NCI-H748 treated with DMSO at 0.1 percent for 48 hours (cell line): ENCODE results near the gene TNFRSF12A.

Experiments
- DNase-seq: peaks from one replicate; lab custom pipeline; 2025; lab: John Stamatoyannopoulos, UW

TNFRSF12A gene

DNA sequence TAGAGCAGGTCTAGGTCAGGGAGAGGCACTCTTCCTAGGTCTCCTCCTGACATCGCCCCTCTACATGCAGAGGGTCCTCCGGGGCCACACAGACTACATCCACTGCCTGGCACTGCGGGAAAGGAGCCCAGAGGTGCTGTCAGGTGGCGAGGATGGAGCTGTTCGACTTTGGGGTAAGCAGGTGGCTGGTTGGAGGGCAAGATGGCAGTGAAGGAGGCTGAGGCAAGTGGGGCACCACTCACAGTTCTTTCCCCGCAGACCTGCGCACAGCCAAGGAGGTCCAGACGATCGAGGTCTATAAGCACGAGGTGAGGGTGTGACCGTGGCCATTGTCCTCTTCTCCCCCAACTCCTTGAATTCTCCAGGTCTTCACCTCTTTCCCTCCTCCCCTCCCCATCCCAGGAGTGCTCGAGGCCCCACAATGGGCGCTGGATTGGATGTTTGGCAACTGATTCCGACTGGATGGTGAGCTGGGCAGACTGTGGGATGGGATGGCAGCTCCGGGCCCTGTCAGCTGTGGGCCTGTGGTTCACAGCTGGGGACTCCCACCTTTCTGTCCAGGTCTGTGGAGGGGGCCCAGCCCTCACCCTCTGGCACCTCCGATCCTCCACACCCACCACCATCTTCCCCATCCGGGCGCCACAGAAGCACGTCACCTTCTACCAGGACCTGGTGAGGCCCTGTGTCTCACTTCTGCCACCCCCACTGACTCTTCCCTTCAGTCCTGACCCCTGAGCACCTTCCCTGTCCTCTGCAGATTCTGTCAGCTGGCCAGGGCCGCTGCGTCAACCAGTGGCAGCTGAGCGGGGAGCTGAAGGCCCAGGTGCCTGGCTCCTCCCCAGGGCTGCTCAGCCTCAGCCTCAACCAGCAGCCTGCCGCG is 6.7 kb downstream of the TNFRSF12A start:
- DNase-seq = no peak

- no peak for DNase-seq
Measured at GRCh38 chr16:3027489-3027795, 7.3 kb downstream of the TNFRSF12A start.

GRCh38 chr16:3027983-3028715 is 8.0 kb downstream of the TNFRSF12A start:
- DNase-seq = peak; percentile 48

DNA sequence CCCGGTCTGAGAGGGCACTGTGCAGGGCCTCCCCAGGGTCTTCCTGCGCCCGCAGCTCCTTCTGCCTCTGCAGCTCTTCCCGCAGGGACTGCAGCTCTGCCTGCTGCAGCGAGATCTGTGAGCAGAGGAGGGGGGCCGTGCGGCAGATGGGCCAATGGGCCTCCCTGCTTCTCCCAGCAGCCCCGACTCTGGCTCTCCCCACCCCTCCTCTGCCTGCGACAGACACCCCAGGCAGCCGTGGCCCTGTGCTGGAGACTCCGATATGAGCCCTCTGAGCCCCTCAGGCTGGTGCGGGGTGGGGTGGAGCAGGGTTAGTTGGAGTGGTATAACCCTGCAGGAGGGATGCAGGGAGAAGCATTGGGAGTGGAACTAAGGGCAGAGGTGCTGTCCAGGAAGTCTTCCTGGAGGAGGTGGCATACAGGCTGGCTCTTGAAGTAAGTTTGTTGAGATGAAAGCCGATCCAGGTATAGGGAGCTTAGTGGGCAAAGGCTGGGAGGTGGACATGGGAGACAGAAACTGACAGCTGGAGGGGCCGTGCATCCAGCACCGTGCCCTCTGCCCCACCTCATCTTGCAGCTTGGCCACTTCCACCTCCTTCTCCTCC is 8.7 kb downstream of the TNFRSF12A start:
- DNase-seq = no peak

DNA sequence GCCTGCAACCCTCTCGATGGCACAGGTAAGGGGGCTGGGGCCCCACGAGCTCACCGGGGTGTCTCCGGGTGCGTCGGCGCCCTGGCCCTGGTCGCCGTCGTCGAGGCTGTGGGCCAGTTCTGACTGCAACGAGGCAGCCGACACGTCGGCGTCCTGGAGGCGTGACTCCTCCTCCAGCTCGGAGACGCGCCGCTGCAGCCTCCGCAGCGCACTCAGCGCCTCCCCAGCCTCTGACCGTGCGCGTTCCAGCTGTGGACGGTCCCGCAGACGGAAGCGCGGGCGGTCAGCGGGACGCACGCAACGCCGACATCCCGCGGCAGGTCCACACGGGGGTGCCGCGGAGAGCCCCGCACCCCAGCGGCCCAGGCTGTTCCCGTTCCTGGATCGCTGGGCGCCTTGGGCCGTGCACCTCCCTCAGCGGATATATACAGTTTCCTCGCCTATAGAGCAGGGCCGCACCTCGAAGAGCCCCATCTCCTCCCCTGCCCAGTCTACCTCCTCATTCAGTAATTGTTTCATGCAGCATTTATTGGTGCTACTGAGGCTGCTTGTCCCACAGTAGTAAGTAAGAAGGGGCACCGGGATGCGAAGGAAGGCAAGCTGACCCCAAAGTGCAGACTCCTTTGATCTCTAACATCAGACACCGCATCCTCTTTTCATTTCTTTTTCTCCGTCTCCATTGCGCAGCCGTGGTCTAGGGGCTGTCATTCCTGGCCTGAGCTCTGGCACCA is 9.5 kb downstream of the TNFRSF12A start:
- no peak for DNase-seq

DNA sequence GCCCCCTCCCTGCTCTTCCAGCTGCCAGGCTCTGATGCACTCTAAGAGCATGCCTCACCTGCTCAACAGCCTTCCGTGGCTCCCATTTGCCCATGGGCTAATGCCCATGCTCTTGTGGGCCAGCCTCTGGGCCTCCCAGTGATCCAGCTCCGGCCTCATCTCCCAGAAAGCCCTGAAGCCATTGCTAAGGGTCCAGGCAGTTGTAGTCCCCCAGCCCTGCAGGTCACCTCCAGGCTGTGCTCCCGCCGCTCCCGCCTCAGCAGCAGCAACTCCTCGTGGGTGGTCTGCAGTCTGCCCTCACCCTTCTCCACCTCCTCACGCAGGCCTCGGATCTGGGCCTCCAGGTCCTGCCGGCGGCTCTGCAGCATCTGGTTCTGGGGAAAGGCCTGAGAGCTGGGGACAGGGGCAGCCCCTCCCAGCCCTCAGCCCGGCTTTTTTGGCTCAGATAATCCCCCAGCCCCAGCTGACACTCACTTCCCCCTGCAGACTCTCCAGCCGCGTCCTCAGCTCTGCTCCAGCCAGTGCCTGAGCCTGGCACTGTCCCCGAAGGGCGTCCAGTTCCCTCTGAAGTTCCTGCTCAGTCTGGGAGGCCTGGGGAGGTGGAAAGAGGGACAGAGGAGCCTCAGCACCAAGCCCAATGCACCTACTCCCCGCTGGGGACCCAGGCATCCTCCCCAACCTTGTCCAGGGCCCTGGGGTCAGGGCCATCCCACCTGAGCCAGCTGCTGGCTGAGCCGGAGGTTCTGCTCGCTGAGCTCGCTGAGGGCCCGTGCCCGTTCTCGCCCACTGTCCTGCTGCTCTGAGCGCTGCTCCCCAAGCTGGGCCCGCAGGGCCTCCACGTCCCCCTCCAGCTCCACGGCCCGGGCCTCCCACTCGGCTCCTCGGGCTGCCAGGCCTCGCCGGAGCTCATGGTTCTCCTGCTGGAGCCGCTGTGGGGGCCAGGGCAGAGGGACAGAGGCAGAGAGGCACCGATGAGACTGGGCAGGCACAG is 10.3 kb downstream of the TNFRSF12A start:
- DNase-seq = no peak

GRCh38 chr16:3032624-3033023 is 12.5 kb downstream of the TNFRSF12A start:
- DNase-seq = no peak

- no peak for DNase-seq
Measured at GRCh38 chr16:3035289-3035971, 15.3 kb downstream of the TNFRSF12A start.

GRCh38 chr16:3035972-3036725 is 16.0 kb downstream of the TNFRSF12A start:
- DNase-seq = no peak

DNA sequence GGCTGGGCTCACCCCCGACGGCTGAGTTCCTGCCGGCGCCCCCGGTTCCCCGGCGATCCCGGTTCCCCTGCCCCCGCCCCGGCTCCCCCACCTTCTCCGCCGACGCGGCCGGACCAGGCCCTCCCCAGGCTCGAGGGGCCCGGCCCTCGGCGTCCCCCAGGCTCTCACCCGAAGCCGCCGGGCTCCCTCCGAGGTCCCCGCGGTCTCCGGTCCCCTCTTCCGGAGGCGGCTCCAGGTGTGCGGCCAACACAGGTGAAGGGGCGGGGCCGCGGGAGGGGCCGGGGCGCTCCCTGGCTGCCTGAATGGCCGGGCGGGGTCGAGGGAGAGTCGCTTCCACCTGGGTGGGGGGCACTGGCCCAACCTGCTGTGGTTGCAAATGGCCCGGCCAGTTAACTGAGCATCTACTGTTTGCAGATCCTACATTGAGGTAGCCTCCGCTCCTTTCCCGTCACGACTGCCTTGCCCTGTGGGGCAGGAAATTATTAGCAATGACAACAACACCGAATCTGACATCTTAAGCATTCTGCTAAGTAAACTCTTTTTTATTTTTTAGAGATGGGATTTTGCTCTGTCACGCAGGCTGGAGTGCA is 16.7 kb downstream of the TNFRSF12A start, which contains the start of gene BICDL2:
BICDL2 (minus strand) TSS at position 219 of the 590 bp plus-strand sequence. CDS start 1,448 bp downstream, outside the sequence.
- DNase-seq = no peak

DNA sequence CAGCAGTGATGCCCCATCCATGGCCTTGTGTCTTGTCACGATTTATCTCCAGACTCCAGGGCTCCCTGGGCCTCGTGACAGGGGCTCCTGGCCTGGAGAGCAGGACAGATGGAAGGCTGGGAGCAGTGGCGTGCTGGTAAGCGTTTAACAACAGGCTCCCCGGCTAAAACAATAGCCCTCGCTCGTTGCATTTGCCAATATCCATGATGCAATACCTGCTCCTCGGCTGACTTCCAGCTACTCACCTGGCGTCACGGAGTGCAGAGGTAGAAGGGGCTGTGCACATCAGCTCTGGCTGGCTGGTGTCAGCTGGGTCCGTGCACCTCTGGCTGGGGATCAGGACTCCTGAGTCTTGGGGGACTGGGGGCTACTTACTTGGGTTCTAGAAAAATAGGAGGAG is 18.1 kb downstream of the TNFRSF12A start:
- no peak for DNase-seq

- no peak for DNase-seq
Measured at GRCh38 chr16:3038896-3039295, 18.7 kb downstream of the TNFRSF12A start.

DNA sequence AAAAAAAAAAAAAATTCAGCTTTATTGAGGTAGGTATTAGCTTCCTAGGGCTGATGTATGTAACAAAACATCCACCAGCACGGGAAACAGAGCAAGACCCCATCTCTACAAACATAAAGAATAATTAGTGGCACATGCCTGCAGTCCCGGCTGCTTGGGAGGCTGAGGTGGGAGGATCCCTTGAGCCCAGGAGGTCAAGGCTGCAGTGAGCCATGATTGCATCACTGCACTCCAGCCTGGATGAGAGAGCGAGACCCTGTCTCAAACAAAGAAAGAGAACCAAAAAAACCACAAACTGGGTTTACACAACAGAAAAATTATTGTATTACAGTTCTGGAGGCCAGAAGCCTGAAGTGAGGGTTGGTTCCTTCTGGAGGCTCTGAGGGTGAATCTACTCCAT is 22.2 kb downstream of the TNFRSF12A start:
- no peak for DNase-seq

GRCh38 chr16:3044708-3045107 is 24.5 kb downstream of the TNFRSF12A start:
- DNase-seq = no peak

GRCh38 chr16:3045758-3046640 is 25.8 kb downstream of the TNFRSF12A start, which contains the start of gene MMP25:
Gene MMP25 (plus strand): TSS chr16:3046561. CDS start chr16:3046918, 357 bp downstream.
- no peak for DNase-seq

DNA sequence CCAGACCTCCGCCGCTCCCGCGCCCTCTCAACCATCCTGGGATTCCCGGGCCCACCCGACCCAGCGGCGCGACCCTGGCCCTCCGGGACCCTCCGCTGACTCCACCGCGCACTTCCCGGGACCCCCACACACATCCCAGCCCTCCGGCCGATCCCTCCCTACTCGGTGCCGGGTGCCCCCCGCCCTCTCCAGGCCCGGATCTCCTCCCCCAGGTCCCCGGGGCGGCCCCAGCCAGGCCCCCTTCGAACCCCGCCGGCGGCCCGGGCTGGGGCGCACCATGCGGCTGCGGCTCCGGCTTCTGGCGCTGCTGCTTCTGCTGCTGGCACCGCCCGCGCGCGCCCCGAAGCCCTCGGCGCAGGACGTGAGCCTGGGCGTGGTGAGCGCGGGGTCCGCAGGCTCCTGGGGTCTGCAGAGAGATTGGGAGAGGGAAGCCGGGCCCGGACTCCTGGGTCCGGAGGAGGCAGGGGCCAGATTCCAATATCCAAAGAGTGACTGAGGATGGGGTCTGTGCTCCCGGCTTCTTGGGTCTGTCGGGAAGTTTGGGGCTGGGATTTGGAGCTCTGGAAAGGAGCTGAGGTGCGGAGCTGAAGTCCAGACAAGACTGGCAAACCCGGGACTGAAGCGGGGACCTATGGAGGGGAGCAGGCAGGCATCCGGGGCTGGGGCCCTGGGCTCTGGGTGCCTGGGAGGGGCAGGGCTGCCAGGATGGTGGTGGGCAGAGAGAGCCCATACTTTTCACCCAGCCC is 26.6 kb downstream of the TNFRSF12A start:
- no peak for DNase-seq

GRCh38 chr16:3047387-3047720 is 27.2 kb downstream of the TNFRSF12A start:
- DNase-seq = no peak
